K562 (cell line): ENCODE data around the gene HYAL3. TPM values are rescaled to one million over a fixed set of nuclear protein-coding genes. Genes with fewer than 3 reads are reported as not detected.

Source experiments
- ETV5 ChIP-seq: sonication (generic); formaldehyde crosslinking; IDR thresholded peaks from 2 replicates; pipeline ENCODE4 v1.4.0; 2020; ENCODE audit warnings: low read depth, mild to moderate bottlenecking, missing genetic modification reagents
- FUS ChIP-seq: fragments of 200-400 bp; formaldehyde crosslinking; optimal IDR thresholded peaks from 2 replicates; pipeline ENCODE3; 2017; ENCODE audit warnings: low read depth, low read length
- MGA ChIP-seq: fragments of 450-650 bp; IDR thresholded peaks from 2 replicates; pipeline ENCODE4 v1.6.1; 2016; ENCODE audit warnings: mild to moderate bottlenecking, moderate library complexity
- POLR3G ChIP-seq: IDR thresholded peaks from 2 replicates; pipeline ENCODE4 v1.6.1; 2011; ENCODE audit not compliant: insufficient read length, insufficient replicate concordance; ENCODE audit errors: extremely low read depth
- SLC30A9 ChIP-seq: fragments of 250-450 bp; sonication (Bioruptor Pico); IDR thresholded peaks from 2 replicates; pipeline ENCODE4 v1.8.0; 2022; ENCODE audit warnings: mild to moderate bottlenecking, moderate library complexity
- SMARCE1 ChIP-seq: fragments of 450-650 bp; IDR thresholded peaks from 2 replicates; pipeline ENCODE4 v1.7.1; 2016; ENCODE audit warnings: mild to moderate bottlenecking
- SRF ChIP-seq, 2 experiments: fragments of 250-450, 450-650 bp in 1 of 2; sonication (Bioruptor Pico) in 1 of 2; sonication (generic) in 1 of 2; formaldehyde crosslinking; IDR thresholded peaks; 2 replicates each; pipeline versions ENCODE4 v1.5.0 to v1.5.1; 2020 to 2022; ENCODE audit warnings: mild to moderate bottlenecking in 1 of 2, missing genetic modification reagents in 1 of 2
- TAF9B ChIP-seq: fragments of 450-650 bp; IDR thresholded peaks from 2 replicates; pipeline ENCODE4 v1.6.1; 2018; ENCODE audit warnings: mild to moderate bottlenecking; ENCODE audit not compliant: partially characterized antibody
- TOE1 ChIP-seq, 2 experiments: fragments of 450-650 bp in 1 of 2; sonication (generic) in 1 of 2; formaldehyde crosslinking in 1 of 2; IDR thresholded peaks; 2 replicates each; pipeline versions ENCODE4 v1.7.1 to v1.8.0; 2016 to 2022; ENCODE audit warnings: borderline replicate concordance in 2 of 2, mild to moderate bottlenecking in 2 of 2, antibody characterized with exemption in 1 of 2, inconsistent platforms in 1 of 2, low read depth in 1 of 2, missing genetic modification reagents in 1 of 2, moderate library complexity in 1 of 2
- YY1 ChIP-seq, 3 experiments: IDR thresholded peaks; 2 replicates each; pipeline ENCODE4 v1.6.1; 2011; ENCODE audit warnings: low read length in 2 of 3, mild to moderate bottlenecking in 2 of 3, moderate library complexity in 2 of 3, borderline replicate concordance in 1 of 3, control low read depth in 1 of 3, low read depth in 1 of 3; ENCODE audit not compliant: insufficient read depth in 3 of 3, insufficient replicate concordance in 2 of 3, control insufficient read depth in 1 of 3, insufficient read length in 1 of 3; ENCODE audit errors: extremely low read depth in 1 of 3
- ZFP30 ChIP-seq: fragments of 250-450 bp; sonication (Bioruptor Pico); IDR thresholded peaks from 2 replicates; pipeline ENCODE4 v1.8.0; 2022; ENCODE audit warnings: moderate library complexity, mild to moderate bottlenecking, inconsistent platforms, borderline replicate concordance
- ZNF77 ChIP-seq: fragments of 250-450 bp; sonication (Bioruptor Pico); IDR thresholded peaks from 2 replicates; pipeline ENCODE4 v1.5.0; 2020
- polyA plus RNA-seq, 8 experiments: library from polyadenylated mRNA; depleted of rRNA in 4 of 8; stranded (reverse) in 5 of 8; unstranded in 3 of 8; fragments of >200 nt; fragmentation: Nextera tagmentation in 2 of 8; fragmentation: Illumina TruSeq in 1 of 8; extraction: Ambion mirVana in 2 of 8; extraction: Trizol in 1 of 8; gene quantifications; 2 replicates each; pipeline versions ENCODE4 v1.2.1 to v1.2.3, GENCODE V29; 2011 to 2014; ENCODE audit warnings: inconsistent platforms in 1 of 8, missing spikeins in 1 of 8
- total RNA-seq, 7 experiments: library from RNA; depleted of rRNA in 6 of 7; stranded (reverse); fragments of >200 nt in 6 of 7; fragmentation: Illumina TruSeq in 2 of 7; extraction: Trizol in 2 of 7; gene quantifications; 2 replicates each; pipeline versions ENCODE4 v1.2.1 to v1.2.3, GENCODE V29; 2011 to 2021; ENCODE audit warnings: low replicate concordance in 1 of 7
- TF ChIP-seq, protein P1 (sequence below): sonication (generic); formaldehyde crosslinking; IDR thresholded peaks from 2 replicates; pipeline ENCODE4 v1.8.1; 2022; ENCODE audit warnings: missing genetic modification reagents

Gene HYAL3
- total and polyA plus RNA-seq, 9 of the 15 experiments (the other 6 are each of a cell fraction or from before 2014, with no cell fraction given) = 0.38 to 9.1 (median 6.8) TPM

- TF ChIP-seq MGA (peak; percentile 82), TAF9B (peak; percentile 27), YY1 (IDR thresholded peaks at IDR 0.05; ENCODE audit: borderline replicate concordance in 1 of 3, control insufficient read depth in 1 of 3, extremely low read depth in 1 of 3, insufficient read depth in 3 of 3, insufficient read length in 1 of 3, insufficient replicate concordance in 2 of 3, low read depth in 1 of 3, low read length in 2 of 3) (peak in 1 of 3 experiments; percentile 12), FUS (peak; percentile 14), SMARCE1 (no peak), SLC30A9 (CRISPR knock-in tag) (no peak), ETV5 (CRISPR knock-in tag) (no peak), ZFP30 (CRISPR knock-in tag) (no peak), POLR3G (no peak), TOE1 (IDR thresholded peaks at IDR 0.05; ENCODE audit: borderline replicate concordance) (no peak), TOE1 (CRISPR knock-in tag; IDR thresholded peaks at IDR 0.05; ENCODE audit: borderline replicate concordance, low read depth) (no peak), ZNF77 (CRISPR knock-in tag) (no peak), SRF (CRISPR knock-in tag; IDR thresholded peaks at IDR 0.05) (peak in 1 of 2 experiments; percentile 51; a peak in 1 of 4 replicates)
- TF ChIP-seq, protein P1, sequence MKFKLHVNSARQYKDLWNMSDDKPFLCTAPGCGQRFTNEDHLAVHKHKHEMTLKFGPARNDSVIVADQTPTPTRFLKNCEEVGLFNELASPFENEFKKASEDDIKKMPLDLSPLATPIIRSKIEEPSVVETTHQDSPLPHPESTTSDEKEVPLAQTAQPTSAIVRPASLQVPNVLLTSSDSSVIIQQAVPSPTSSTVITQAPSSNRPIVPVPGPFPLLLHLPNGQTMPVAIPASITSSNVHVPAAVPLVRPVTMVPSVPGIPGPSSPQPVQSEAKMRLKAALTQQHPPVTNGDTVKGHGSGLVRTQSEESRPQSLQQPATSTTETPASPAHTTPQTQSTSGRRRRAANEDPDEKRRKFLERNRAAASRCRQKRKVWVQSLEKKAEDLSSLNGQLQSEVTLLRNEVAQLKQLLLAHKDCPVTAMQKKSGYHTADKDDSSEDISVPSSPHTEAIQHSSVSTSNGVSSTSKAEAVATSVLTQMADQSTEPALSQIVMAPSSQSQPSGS (CRISPR knock-in tag) = peak; percentile 88
Observed at GRCh38 chr3:50337175-50337861, 38.1 kb upstream of the HYAL3 start (continued).
